Suprapubic skin (tissue), 4 donors: Measurements from ENCODE around the gene C19orf12. TPM values are rescaled to one million over a fixed set of nuclear protein-coding genes. Genes with fewer than 3 reads are reported as not detected.

Experiments
- DNase-seq, 2 donors: peaks; one replicate each; pipeline ENCODE4 v3.0.0-alpha.2; 2019; ENCODE audit warnings: low spot score in 2 of 2
- H3K27ac ChIP-seq: fragments of 200-600 bp; sonication (generic); one replicate; pipeline ENCODE4 v1.5.1; 2019
- H3K27me3 ChIP-seq: fragments of 200-600 bp; sonication (generic); one replicate; pipeline ENCODE4 v1.5.1; 2019
- H3K36me3 ChIP-seq: fragments of 200-600 bp; sonication (generic); one replicate; pipeline ENCODE4 v1.5.1; 2019
- H3K4me1 ChIP-seq: fragments of 200-600 bp; sonication (generic); one replicate; pipeline ENCODE4 v1.5.1; 2019
- H3K4me3 ChIP-seq: fragments of 200-600 bp; sonication (generic); one replicate; pipeline ENCODE4 v1.5.1; 2019; ENCODE audit warnings: mild to moderate bottlenecking
- H3K9me3 ChIP-seq: fragments of 200-600 bp; sonication (generic); one replicate; pipeline ENCODE4 v1.5.1; 2019
- EP300 ChIP-seq: sonication (generic); formaldehyde crosslinking; IDR thresholded peaks from one replicate; pipeline ENCODE4 v1.6.1; 2017; ENCODE audit warnings: antibody characterized with exemption
- POLR2A ChIP-seq, 2 donors: fragments of 450-650 bp; IDR thresholded peaks; one replicate each; pipeline ENCODE4 v1.6.1; 2017; ENCODE audit warnings: antibody characterized with exemption in 2 of 2, mild to moderate bottlenecking in 2 of 2, moderate library complexity in 2 of 2
- POLR2AphosphoS5 ChIP-seq, 3 donors: sonication (generic); formaldehyde crosslinking; IDR thresholded peaks; one replicate each; pipeline ENCODE4 v1.6.1; 2017; ENCODE audit warnings: antibody characterized with exemption in 3 of 3
- WGBS: methylation state at CpG from one replicate; pipeline ENCODE4 v1.1.5; 2018; 5-methylcytosine and 5-hydroxymethylcytosine counted together
- total RNA-seq, 4 donors: library from RNA; depleted of rRNA; stranded (reverse); fragments of >200 nt; gene quantifications; one replicate each; pipeline ENCODE4 v1.1.0, GENCODE V29; 2016
- TF ChIP-seq, protein P1 (sequence below), 2 donors: fragments of 200-600 bp in 1 of 2; fragments of 450-650 bp in 1 of 2; sonication (generic) in 1 of 2; IDR thresholded peaks; one replicate each; pipeline ENCODE4 v1.5.1; 2016 to 2019; ENCODE audit warnings: antibody characterized with exemption in 2 of 2, mild to moderate bottlenecking in 1 of 2, moderate library complexity in 1 of 2

The C19orf12 gene
- total RNA-seq, 4 donors from 2014 or later = 19.6 to 35.8 (median 27.3) TPM

DNA sequence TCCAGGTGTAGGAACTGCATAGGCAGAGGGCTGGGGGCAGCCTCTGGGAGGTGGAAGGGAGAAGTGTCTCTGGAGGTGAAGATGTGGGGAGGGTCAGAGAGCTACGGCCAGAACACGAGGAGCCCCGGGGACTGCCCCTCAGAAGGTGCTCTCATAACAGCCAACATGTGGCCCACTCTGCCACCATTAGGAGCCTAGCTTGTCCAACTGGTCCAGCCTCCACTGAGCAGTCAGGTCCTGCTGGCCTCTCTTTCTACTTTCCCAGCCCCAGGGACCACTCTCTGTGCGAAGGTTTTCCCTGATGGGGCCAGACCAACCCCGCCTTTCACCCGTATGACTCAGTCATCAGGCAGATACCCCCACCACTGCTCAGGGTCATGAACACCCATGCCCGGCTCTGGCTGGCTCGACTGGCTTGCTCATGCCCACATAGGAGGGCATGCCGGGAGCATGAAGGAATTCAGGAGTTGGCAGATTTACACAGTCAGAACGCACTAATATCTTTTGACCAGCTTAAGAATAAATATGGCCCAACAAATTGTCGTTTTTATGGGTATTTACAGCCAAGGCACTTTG, 37.5 kb upstream of the C19orf12 start:
- no peaks in the 10 kb centered on the region for H3K4me1 ChIP-seq
- no peaks in the 10 kb centered on the region for H3K9me3 ChIP-seq
- no peak overlapping the region for H3K4me3 ChIP-seq
- TF ChIP-seq, protein P1, sequence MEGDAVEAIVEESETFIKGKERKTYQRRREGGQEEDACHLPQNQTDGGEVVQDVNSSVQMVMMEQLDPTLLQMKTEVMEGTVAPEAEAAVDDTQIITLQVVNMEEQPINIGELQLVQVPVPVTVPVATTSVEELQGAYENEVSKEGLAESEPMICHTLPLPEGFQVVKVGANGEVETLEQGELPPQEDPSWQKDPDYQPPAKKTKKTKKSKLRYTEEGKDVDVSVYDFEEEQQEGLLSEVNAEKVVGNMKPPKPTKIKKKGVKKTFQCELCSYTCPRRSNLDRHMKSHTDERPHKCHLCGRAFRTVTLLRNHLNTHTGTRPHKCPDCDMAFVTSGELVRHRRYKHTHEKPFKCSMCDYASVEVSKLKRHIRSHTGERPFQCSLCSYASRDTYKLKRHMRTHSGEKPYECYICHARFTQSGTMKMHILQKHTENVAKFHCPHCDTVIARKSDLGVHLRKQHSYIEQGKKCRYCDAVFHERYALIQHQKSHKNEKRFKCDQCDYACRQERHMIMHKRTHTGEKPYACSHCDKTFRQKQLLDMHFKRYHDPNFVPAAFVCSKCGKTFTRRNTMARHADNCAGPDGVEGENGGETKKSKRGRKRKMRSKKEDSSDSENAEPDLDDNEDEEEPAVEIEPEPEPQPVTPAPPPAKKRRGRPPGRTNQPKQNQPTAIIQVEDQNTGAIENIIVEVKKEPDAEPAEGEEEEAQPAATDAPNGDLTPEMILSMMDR (IDR thresholded peaks at IDR 0.05) = no peak
- TF ChIP-seq POLR2AphosphoS5 (IDR thresholded peaks at IDR 0.05) = no peak
- TF ChIP-seq EP300 = no peak
- TF ChIP-seq POLR2A (IDR thresholded peaks at IDR 0.05) = no peak
- 52% methylated on average over 11 of the region's 11 CpGs for WGBS
- H3K36me3 ChIP-seq = no peaks in the 10 kb centered on the region
- no peak overlapping the region for H3K27ac ChIP-seq
- DNase-seq = no peak
- H3K27me3 ChIP-seq = peaks cover 20% of the 10 kb centered on the region

- Histone ChIP-seq H3K27ac (no peak overlapping the region), H3K36me3 (no peaks in the 10 kb centered on the region), H3K4me1 (no peaks in the 10 kb centered on the region), H3K4me3 (no peak overlapping the region), H3K9me3 (no peaks in the 10 kb centered on the region), H3K27me3 (peaks cover 20% of the 10 kb centered on the region)
- no peak for DNase-seq
- WGBS = 92% methylated on average over 3 of the region's 3 CpGs
- no peak for TF ChIP-seq POLR2AphosphoS5 (IDR thresholded peaks at IDR 0.05)
- TF ChIP-seq, protein P1 (IDR thresholded peaks at IDR 0.05) = no peak
- no peak for TF ChIP-seq POLR2A (IDR thresholded peaks at IDR 0.05)
These were observed 36.9 kb upstream of the C19orf12 start for GRCh38 chr19:29751932-29752331.

DNA sequence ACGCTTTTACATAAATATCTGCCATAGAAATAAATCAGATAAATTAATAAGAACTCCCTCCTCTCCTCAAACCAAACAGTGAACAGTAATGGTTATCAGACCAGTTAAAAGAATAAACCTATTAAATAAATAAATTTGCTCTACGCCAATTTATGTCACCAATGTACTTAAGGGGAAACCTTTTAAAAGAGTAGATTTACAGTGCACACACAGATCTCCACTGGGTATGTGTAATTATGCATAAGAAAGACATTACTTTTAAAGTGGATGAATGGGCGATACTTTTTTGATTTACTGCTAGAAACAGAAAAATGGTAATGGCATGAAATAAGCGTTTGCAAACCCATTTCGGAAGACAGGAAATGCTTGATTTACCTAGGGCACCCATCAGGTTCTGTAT, 34.9 kb upstream of the C19orf12 start:
- Histone ChIP-seq H3K27me3 (peaks cover 20% of the 10 kb centered on the region), H3K27ac (no peak overlapping the region), H3K4me1 (no peaks in the 10 kb centered on the region), H3K9me3 (no peaks in the 10 kb centered on the region), H3K36me3 (no peaks in the 10 kb centered on the region), H3K4me3 (no peak overlapping the region)
- DNase-seq = no peak
- WGBS = 65% methylated on average over 5 of the region's 5 CpGs
- TF ChIP-seq EP300 = no peak

- Histone ChIP-seq H3K36me3 (no peaks in the 10 kb centered on the region), H3K9me3 (no peaks in the 10 kb centered on the region), H3K27me3 (peaks cover 18% of the 10 kb centered on the region), H3K27ac (no peak overlapping the region), H3K4me1 (no peaks in the 10 kb centered on the region), H3K4me3 (no peak overlapping the region)
- TF ChIP-seq EP300 = no peak
- no peak for TF ChIP-seq POLR2AphosphoS5 (IDR thresholded peaks at IDR 0.05)
- TF ChIP-seq, protein P1 (IDR thresholded peaks at IDR 0.05) = no peak
- DNase-seq = no peak
- WGBS = 82% methylated on average over 7 of the region's 7 CpGs
These were observed 34.2 kb upstream of the C19orf12 start for GRCh38 chr19:29748996-29749849.

- H3K4me3 ChIP-seq = no peak overlapping the region
- H3K4me1 ChIP-seq = no peaks in the 10 kb centered on the region
- 62% methylated on average over 5 of the region's 6 CpGs for WGBS
These were observed 30.2 kb upstream of the C19orf12 start for GRCh38 chr19:29745253-29745652.

More at GRCh38 chr19:29745253-29745652, 30.2 kb upstream of the C19orf12 start:
- Histone ChIP-seq H3K27me3 (no peaks in the 10 kb centered on the region), H3K9me3 (no peaks in the 10 kb centered on the region), H3K27ac (no peak overlapping the region), H3K36me3 (no peaks in the 10 kb centered on the region)
- TF ChIP-seq POLR2A (IDR thresholded peaks at IDR 0.05) (no peak), EP300 (no peak), POLR2AphosphoS5 (IDR thresholded peaks at IDR 0.05) (no peak)
- TF ChIP-seq, protein P1 (IDR thresholded peaks at IDR 0.05) = no peak
- DNase-seq = no peak
